Epidermal melanocyte (primary cell): Measurements from ENCODE around the gene SELENOV.
A peak's percentile ranks its signal among the peaks of the same experiment; 100 is the strongest.

Experiments
- DNase-seq: peaks from one replicate; pipeline ENCODE4 v3.0.0; 2011; ENCODE audit warnings: low spot score; ENCODE audit not compliant: insufficient read length

Gene SELENOV

DNA sequence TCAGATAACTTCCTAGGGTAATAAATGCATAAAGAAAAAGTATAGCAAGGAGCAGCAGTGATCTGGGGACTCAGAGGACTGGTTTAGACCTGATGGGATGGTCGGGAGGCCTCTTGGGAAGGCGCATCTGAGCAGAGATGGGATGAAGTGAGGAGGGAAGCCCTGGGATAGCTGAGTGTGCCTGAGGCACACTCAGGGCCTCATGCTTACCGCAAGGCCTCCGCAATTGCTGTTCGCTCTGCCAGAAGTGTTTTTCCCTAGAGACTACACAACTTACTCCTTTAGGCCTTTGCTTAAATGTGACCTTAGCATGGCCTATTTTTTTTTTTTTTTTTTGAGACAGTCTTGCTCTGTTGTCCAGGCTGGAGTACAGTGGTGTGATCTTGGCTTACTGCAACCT, 20.3 kb upstream of the SELENOV start:
- DNase-seq, result no peak

DNA sequence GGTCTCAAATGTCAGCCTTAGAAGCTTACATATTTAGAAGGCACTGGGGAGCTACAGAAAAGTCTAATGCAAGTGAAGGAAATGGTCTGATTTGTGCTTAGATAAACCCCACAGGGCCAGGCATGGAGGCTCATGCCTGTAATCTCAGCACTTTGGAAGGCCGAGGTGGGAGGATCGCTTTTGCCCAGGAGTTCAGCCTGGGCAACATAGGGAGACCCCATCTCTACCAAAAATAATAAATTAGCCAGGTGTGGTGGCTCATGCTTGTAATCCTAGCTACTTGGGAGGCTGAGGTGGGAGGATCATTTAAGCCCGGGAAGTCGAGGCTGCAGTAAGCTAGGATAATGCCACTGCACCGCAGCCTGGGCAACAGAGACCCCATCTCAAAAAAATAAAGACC, 18.9 kb upstream of the SELENOV start:
- DNase-seq, result no peak

DNA sequence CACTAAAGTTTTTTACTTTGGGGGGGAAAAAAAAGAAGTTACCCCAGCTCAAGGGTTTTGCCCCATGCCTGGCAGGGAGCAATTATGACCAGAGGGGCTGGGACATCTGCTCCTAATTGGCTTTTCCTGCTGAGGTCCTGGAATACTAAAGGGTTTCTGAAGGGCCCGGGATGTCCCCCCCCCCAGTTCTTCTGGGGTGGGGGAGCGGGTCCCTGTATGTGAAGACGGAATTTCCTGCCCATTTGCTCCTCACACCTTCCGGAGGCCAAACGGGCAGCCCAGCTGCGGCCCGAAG, 17.3 kb upstream of the SELENOV start:
- DNase-seq, result no peak

DNA sequence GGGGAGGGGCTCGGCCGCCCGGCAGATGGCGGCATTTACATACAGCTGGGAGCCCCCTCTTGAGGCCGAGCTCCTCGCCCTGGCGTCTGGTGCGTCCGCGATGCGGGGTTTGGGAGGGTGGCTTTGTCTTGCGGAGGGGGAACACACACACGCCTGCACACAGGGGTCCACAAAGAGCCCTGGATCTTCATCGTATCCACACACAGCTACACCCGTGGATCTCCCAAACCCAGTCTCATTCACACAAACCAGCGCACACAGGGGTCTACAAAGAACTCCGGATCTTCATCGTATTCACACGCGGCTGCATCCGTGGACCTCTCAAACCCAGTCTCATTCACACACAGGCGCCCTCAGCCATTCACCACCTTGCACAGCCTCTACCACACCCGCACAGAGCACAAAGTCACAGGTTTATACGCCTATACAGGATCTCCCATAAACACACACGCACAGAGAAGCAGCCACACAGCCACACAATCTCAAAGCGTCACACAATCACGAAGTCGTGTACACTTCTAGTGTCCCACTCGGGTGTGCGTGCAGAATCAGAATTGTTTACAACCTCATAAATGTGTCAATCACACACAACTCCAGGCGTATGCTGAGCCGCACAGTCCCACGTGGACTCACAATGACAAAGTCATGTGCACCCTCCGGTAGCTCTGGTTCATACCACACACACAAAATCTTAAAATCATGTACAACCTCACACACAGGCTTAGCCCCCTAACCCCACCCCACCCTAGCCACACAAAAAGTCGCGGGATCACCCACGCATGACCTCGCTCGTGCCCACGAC, 16.7 kb upstream of the SELENOV start:
- no peak for DNase-seq

DNA sequence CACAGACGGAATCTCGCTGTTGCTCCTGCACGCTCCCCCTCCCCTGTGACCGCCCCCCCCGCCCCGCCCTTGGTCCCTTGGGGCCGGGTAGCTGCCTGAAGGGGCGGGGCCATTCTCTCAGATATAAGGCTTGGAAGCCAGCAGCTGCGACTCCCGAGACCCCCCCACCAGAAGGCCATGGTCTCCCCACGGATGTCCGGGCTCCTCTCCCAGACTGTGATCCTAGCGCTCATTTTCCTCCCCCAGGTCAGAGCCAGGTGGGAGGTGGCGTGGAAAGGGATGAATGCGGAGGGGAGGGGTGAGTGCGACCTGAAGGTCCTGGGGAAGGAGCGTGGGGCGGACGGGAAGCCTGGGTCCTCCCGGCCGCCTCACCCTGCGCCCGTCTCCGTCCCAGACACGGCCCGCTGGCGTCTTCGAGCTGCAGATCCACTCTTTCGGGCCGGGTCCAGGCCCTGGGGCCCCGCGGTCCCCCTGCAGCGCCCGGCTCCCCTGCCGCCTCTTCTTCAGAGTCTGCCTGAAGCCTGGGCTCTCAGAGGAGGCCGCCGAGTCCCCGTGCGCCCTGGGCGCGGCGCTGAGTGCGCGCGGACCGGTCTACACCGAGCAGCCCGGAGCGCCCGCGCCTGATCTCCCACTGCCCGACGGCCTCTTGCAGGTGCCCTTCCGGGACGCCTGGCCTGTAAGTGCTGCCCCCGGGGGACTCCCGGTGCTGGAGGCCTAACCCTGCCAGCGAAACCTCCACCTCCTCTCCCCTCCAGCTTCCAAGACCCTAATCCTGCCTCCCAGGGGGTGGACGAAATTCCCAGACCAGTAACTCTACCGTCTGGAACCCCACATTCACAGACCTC, 15.9 kb upstream of the SELENOV start, which contains the start of gene DLL3:
Gene DLL3 (plus strand): TSS at position 150 of the 845 bp plus-strand sequence. CDS start 28 bp downstream, at position 178.
- DNase-seq, result no peak

DNA sequence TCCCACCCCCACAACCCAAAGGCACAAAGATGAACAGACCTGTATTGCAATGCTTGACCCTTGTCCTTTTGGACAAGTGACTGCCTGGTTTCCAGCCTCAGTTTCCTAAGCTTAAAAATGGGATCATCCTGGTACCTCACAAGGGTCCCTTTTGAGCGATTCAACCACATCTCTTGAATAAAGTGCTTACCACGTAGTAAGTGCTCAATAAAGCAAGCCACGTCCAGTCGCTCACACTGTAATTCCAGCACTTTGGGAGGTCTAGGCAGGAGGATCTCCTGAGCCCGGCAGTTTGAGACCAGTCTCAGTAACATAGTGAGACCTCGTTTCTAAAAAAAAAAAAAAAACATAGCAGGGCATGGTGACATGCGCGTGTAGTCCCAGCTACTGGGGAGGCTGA, 15.0 kb upstream of the SELENOV start:
- no peak for DNase-seq

DNA sequence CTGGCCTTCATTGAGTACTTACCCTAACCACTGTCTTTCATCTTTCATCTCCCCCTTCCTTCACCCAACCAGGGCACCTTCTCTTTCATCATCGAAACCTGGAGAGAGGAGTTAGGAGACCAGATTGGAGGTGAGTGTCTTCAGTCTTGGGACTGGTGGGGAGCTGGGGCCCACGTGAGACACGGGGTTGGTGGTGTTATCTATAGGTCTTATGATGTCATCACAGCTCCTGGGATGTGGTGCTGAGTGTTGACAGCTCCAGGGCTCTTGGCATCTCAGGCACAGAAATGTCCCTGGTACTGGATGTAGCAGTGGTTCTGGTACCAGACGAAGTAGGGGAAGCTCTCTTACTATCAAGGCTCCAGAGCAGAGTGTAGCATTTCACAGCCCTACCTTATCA, 14.4 kb upstream of the SELENOV start:
- no peak for DNase-seq

DNA sequence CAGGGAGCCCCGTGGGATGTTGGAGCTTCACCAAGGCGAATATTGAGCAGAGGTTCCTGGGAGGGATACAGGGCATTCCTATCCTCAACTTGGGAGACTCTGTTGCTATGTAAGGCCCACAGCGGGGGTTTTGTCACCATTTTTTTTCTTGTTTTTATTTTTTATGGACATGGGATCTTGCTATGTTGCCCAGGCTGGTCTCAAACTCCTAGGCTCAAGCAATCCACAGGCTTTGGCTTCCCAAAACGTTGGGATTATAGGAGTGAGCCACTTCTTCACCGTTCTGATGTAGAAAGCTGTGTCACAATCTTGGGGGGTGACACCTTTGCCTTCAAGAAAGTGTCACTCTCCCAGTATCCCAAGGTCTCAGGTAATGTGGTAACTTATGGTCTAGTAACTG, 13.6 kb upstream of the SELENOV start:
- DNase-seq, result no peak

DNA sequence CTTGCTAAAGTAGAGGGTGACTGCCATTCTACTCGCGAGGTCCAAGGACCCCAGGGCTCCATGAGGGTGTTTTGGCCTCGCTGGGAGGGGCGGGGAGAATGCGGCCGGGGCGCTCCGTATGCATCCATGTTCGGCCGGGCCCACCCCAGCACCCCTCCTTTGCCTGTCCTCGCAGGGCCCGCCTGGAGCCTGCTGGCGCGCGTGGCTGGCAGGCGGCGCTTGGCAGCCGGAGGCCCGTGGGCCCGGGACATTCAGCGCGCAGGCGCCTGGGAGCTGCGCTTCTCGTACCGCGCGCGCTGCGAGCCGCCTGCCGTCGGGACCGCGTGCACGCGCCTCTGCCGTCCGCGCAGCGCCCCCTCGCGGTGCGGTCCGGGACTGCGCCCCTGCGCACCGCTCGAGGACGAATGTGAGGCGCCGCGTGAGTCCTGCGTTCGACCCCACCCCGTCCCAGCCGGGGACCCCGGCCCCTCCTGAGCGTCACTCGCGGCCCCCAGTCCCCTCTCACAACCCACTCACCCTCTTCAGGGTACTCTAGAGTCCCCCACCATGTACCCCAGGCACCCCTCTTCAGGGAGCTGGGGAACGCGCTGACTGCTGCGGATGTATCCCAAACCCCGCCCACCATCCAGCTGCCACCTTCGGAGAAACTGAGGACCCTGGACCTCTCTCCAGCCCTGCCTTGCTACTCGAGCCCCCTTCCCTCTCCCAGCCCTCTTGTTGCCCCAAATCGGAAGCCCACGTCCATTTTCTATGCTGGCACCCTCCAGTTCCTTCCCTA, 12.1 kb upstream of the SELENOV start:
- DNase-seq, result peak; percentile 75

DNA sequence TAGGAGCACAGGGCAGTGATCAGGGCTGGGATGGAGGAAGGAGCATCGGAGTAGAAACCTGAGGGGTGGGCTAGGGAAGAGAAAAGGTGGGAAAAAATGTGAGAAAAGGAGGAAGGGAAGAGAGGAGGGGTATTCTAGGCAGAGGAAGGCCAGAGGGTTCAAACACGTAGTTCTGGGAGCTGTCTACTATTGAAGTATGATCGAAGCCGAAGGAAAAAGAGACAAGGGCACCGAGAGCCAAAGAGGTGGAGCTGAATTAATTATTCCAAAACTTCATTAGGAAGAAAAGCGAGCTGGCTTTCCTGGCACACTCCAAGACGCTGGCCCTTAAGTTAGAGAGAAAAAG, 8.4 kb upstream of the SELENOV start:
- DNase-seq, result no peak

DNA sequence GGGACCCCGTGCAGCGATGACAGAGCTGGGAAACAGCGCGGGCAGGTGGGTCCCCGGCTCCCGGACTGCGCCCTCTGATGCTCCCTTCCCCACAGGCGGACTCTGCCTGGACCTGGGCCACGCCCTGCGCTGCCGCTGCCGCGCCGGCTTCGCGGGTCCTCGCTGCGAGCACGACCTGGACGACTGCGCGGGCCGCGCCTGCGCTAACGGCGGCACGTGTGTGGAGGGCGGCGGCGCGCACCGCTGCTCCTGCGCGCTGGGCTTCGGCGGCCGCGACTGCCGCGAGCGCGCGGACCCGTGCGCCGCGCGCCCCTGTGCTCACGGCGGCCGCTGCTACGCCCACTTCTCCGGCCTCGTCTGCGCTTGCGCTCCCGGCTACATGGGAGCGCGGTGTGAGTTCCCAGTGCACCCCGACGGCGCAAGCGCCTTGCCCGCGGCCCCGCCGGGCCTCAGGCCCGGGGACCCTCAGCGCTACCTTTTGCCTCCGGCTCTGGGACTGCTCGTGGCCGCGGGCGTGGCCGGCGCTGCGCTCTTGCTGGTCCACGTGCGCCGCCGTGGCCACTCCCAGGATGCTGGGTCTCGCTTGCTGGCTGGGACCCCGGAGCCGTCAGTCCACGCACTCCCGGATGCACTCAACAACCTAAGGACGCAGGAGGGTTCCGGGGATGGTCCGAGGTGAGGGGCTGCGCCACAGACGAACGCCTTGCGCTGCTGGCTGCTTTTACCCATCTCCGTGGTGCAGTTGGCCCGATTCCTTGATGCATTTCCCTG, 7.8 kb upstream of the SELENOV start:
- peak; percentile 60 for DNase-seq

DNA sequence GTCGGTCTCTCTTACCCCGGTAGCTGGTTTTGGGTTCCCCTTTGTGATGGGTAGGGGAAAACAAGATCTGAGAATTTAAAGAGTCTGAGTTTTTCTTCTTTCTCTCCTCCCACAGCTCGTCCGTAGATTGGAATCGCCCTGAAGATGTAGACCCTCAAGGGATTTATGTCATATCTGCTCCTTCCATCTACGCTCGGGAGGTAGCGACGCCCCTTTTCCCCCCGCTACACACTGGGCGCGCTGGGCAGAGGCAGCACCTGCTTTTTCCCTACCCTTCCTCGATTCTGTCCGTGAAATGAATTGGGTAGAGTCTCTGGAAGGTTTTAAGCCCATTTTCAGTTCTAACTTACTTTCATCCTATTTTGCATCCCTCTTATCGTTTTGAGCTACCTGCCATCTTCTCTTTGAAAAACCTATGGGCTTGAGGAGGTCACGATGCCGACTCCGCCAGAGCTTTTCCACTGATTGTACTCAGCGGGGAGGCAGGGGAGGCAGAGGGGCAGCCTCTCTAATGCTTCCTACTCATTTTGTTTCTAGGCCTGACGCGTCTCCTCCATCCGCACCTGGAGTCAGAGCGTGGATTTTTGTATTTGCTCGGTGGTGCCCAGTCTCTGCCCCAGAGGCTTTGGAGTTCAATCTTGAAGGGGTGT, 7.1 kb upstream of the SELENOV start:
- DNase-seq, result no peak

DNA sequence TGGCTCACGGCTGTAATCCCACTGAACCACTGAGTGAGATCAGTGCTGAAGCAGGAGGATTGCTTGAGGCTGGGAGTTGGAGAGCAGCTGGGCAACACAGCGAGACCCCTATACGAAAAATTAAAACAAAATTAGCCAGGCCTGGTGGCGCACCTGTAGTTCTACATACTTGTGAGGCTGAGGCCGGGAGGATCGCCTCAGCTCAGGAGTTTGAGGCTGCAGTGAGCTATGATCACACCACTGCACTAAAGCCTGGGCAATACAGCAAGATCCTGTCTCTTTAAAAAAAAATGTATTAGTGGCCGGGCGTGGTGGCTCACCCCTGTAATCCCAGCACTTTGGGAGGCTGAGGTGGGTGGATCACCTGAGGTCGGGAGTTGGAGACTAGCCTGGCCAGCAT, 6.3 kb upstream of the SELENOV start:
- DNase-seq, result no peak

DNA sequence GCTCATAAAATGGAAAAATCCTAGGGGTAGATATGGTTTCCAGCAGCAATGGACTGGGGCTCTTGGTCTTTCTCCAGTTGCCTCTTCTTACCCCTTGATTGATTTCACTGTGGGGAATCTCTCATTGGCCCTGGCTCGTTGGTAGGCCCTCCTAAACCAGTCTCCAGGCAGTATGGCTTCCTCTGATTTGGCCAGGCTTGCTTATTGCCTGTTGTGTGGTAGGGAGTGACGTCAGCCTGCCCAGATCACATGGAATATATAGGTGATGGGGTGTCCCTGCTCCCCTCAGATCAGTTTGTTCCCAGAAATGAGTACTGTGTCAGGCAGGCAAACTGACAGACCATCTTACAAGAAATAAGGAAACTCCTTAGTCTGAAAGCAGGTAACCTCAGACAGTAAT, 5.7 kb upstream of the SELENOV start:
- DNase-seq, result no peak

DNA sequence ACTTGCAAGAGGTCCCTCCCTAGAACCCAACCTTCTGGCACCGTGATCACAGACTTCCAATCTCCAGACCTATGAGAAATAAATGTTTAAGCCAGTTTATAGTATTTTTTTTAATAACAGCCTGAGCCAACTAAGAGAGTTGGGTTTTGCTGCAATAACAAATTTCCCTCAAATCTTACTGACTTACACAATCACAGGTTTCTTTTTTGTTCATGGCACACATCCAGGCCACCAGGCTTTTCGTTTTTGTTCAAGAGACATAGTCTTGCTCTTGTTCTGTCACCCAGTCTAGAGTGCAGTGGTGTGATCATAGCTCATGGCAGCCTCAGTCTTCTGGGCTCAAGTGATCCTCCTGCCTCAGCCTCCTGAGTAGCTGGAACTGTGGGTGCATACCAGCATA, 2.0 kb upstream of the SELENOV start:
- DNase-seq, result no peak

DNA sequence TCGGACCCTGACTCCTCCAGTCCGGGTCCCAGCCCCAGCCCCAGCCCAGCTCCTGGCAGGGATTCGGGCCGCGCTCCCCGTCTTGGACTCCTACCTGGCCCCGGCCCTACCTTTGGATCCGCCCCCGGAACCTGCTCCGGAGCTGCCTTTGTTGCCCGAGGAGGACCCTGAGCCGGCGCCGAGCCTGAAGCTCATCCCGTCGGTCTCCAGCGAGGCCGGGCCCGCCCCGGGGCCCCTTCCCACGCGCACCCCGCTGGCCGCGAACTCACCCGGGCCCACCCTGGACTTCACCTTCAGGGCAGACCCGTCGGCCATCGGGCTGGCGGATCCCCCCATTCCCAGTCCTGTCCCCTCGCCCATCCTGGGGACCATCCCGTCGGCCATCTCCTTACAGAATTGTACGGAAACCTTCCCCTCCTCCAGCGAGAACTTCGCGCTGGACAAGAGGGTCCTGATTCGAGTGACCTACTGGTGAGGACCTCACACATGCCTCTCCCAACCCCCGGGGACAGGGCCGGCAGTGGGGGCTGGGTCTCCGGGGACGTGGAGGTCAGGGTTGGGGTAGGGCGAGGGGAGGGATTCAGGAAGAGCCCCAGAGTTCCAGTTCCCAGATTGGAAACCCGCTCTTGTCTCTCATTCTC, 732 bp downstream of the SELENOV start:
- DNase-seq, result no peak

DNA sequence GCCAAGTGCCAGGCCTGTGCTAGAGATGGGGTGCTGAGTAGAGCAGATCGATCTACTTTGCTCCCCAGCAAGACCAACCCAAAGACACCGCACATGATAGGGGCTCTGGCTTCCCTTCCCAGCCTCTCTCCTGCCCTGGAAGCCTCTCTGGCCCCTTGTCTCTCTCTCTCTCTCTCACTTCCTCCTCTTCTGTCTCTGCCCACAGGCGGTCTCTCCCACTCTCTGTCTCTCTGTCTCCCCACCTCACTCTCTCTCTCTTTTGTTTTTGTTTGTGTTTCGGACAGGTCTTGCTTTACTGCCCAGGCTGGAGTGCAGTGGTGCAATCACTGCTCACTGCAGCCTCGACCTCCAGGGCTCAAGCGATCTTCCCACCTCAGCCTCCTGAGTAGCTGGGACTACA, 1.3 kb downstream of the SELENOV start:
- DNase-seq, result no peak

DNA sequence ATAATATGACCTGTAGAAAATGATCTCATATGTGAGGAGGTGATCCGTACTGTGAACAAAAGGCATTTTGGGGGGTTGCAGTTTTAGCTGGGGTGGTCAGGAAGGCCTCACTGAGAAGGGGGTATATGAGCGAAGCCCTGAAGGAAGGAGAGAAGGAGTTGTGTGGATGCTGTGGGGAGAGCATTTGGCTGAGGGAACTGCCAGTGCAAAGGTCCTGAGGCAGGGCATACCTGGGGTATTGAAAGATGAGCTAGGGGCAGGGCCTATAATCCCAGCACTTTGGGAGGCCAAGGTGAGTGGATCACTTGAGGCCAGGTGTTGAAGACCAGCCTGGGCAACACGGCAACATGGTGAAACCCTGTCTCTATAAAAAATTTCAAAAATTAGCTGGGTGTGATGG, 2.5 kb downstream of the SELENOV start:
- DNase-seq, result no peak

DNA sequence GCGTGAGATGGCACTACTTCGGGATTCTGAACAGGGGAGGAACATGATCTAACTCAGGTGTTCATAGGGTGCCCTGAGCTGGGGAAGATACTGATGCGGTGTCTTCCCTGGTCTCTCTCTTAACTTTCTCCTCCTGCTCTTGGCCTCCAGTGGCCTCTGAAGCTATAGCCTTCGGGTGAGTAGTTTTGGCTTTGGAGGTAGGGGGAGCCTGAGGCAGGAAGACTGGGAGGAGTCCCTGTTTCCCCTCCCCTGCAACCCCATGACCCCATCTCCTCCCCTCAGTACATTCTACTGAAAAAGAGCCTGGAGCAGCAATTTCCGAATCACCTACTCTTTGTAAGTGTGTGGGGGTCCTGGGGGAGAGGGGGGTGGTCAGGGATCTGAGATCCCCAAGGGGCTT, 3.5 kb downstream of the SELENOV start:
- DNase-seq, result no peak

DNA sequence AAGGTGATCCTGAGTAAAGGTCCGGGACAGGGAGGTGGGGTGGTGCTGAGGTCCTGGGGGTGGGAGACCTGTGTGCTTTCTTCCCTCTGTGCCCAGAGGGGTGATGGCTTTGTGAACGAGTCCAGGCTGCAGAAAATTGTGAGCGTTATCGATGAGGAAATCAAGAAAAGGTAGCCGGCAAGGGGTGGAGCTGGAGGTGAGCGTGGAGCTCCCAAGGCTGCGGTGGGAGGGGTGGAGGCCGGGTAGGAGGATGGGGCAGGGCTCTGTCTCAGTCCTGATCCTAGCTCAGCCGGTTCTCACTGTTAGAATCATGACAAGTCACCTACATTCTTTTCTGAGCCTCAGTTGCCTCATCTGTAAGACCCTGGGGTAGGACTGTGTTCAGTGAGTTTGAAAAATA, 4.0 kb downstream of the SELENOV start:
- no peak for DNase-seq
